GM21381 (cell line): ENCODE results near the gene ARHGEF25.
"Not testable (repeated sequence)": the region's sequence is repeated elsewhere in the genome, so short reads cannot be mapped to it uniquely, and the experiment has no call there.

Experiments used
- ATAC-seq: cut with Tn5 transposase; IDR thresholded peaks from one replicate; pipeline ENCODE4 v1.9.1; 2021; ENCODE audit warnings: mild to moderate bottlenecking, moderate library complexity; ENCODE audit not compliant: unreplicated experiment

The ARHGEF25 gene

GRCh38 chr12:57632958-57633840, 22.0 kb downstream of the ARHGEF25 start, which contains the start of gene B4GALNT1:
TSS of gene B4GALNT1 (minus strand) at chr12:57633201. CDS start at chr12:57632132, 1,069 bp downstream.
- ATAC-seq: peak; percentile 77

GRCh38 chr12:57636731-57637130, 25.5 kb downstream of the ARHGEF25 start:
- not testable (repeated sequence) for ATAC-seq

DNA sequence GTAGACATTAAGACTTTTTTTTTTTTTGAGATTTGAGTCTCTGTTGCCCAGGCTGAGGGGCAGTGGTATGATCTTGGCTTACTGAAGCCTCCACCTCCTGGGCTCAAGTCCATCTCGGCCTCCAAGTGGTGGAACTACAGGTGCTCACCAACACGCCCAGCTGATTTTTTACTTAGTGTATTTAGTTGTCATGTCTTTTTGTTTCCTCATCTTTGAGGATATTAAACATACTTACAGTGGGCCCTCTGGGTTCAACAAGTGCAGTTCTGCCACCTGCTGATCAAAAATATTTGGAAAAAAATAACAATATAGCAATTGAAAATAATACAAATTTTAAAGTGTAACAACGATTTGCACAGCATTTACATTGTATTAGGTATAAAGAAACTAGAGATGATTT, 26.1 kb downstream of the ARHGEF25 start:
- no peak for ATAC-seq

GRCh38 chr12:57638096-57638495, 26.9 kb downstream of the ARHGEF25 start:
- ATAC-seq: no peak

GRCh38 chr12:57640175-57641042, 29.2 kb downstream of the ARHGEF25 start:
- ATAC-seq: no peak

- ATAC-seq: no peak
Observed at GRCh38 chr12:57641699-57642442, 30.6 kb downstream of the ARHGEF25 start.

DNA sequence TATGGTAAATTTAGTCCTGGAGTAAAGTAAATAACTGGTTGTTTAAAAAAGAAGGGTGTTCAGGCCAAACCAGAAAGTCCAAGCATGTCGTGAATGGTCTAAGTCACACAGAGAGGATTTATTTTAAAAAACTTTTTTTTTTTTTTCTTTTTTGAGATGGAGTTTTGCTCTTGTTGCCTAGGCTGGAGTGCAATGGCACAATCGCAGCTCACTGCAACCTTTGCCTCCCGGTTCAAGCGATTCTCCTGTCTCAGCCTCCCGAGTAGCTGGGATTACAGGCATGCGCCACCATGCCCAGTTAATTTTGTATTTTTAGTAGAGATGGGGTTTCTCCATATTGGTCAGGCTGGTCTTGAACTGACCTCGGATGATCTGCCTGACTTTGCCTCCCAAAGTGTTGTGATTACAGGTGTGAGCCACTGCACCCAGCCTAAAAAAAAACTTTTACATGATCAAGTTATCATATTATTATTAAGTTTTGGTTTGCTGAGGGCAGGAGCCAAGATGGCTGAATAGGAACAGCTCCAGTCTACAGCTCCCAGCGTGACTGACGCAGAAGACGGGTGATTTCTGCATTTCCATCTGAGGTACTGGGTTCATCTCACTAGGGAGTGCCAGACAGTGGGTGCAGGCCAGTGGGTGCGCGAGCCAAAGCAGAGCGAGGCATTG, 34.9 kb downstream of the ARHGEF25 start:
- not testable (repeated sequence) for ATAC-seq

- ATAC-seq: not testable (repeated sequence)
Observed at GRCh38 chr12:57646659-57647049, 35.4 kb downstream of the ARHGEF25 start.

- ATAC-seq: no peak
Observed at GRCh38 chr12:57654042-57654441, 42.8 kb downstream of the ARHGEF25 start.

- no peak for ATAC-seq
Observed at GRCh38 chr12:57655541-57656240, 44.5 kb downstream of the ARHGEF25 start.

GRCh38 chr12:57656408-57656807, 45.2 kb downstream of the ARHGEF25 start:
- not testable (repeated sequence) for ATAC-seq

GRCh38 chr12:57657744-57658143, 46.5 kb downstream of the ARHGEF25 start:
- no peak for ATAC-seq

- ATAC-seq: no peak
Observed at GRCh38 chr12:57658890-57659289, 47.7 kb downstream of the ARHGEF25 start.

- ATAC-seq: no peak
Observed at GRCh38 chr12:57661376-57661775, 50.1 kb downstream of the ARHGEF25 start.

DNA sequence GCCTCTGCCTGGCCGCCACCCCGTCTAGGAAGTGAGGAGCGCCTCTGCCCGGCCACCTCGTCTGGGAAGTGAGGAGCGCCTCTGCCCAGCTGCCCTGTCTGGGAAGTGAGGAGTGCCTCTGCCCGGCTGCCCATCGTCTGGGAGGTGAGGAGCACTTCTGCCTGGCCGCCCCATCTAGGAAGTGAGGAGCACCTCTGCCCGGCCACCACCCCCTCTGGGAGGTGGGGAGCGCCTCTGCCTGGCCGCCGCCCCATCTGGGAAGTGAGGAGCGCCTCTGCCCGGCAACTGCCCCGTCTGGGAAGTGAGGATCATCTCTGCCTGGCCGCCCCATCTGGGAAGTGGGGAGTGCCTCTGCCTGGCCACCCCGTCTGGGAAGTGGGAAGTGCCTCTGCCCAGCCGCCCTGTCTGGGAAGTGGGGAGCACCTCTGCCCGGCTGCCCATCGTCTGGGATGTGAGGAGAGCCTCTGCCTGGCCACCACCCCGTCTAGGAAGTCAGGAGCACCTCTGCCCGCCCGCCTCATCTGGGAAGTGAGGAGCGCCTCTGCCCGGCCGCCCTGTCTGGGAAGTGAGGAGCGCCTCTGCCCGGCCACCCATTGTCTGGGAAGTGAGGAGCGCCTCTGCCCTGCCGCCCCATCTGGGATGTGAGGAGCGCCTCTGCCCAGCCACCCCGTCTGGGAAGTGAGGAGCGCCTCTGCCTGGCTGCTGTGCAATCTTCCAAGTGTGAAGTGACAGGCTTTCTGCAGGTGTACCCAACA, 54.0 kb downstream of the ARHGEF25 start:
- ATAC-seq: not testable (repeated sequence)
